Measurements from ENCODE around the gene OCSTAMP.

OCSTAMP gene

DNA sequence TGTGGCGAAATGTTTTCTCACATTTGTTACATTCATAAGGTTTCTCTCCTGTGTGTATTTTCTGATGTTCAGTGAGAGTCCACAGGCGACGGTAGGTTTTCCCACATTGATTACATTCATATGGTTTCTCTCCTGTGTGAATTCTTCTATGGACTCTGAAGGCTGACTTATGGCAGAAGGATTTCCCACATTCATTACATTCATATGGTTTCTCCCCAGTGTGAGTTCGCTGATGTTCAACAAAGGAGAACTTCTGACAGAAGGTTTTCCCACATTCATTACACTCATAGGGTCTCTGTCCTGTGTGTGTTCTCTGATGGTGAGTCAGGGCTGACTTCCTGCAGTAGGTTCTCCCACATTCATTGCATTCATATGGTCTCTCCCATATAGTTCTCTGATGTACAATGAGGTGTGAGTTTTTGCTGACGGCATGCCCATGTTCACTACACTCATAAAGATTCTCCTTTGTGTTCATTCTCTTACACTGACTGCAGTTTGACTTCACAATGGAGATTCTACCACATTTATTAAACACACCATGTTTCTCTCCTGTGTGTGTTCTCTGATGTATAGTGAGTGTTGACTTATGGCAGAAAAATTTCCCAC, 49.0 kb downstream of the OCSTAMP start:
- Histone ChIP-seq H3K9ac (ENCODE audit: low read depth, low read length) (no peak overlapping the region), H3K4me1 (ENCODE audit: control insufficient read depth, insufficient read depth, low read length) (no peaks in the 10 kb centered on the region)

DNA sequence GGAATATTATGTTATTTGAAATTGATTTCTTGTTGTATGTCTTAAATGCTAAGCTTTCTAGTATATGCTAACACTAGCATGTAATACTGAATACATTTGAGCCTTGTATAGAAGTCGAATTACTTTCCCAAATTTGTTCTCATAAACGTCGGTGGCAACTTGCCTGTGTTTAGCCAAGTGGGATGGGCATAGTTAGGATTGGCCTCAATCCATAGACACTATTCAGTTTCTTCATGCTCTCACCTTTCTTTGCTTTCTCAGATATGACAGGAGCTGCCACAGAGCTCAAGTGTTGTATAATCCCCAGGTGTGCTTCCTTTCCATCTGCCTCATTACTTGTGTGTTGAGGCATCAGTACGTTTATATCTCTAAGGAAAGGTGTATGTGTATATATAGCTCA, 56.4 kb downstream of the OCSTAMP start:
- no peak overlapping the region for H3K4me3 ChIP-seq (ENCODE audit: low read length)
- no peak overlapping the region for H3K4me2 ChIP-seq (ENCODE audit: low read length)
- no peaks in the 10 kb centered on the region for H3K36me3 ChIP-seq (ENCODE audit: insufficient read depth, low read length)
- no peak overlapping the region for H3K9ac ChIP-seq (ENCODE audit: low read depth, low read length)
- no peaks in the 10 kb centered on the region for H3K27me3 ChIP-seq (ENCODE audit: control insufficient read depth, insufficient read depth, low read length)
- no peaks in the 10 kb centered on the region for H3K4me1 ChIP-seq (ENCODE audit: control insufficient read depth, insufficient read depth, low read length)
- H3K9me3 ChIP-seq (replicated peaks; ENCODE audit: low read length): no peaks in the 10 kb centered on the region

More for the DNA sequence above, 49.0 kb downstream of the OCSTAMP start:
- no peak overlapping the region for H3K4me2 ChIP-seq (ENCODE audit: low read length)
- H3K27me3 ChIP-seq (ENCODE audit: control insufficient read depth, insufficient read depth, low read length): no peaks in the 10 kb centered on the region
- no peak overlapping the region for H3K4me3 ChIP-seq (ENCODE audit: low read length)
- no peaks in the 10 kb centered on the region for H3K36me3 ChIP-seq (ENCODE audit: insufficient read depth, low read length)
- peaks cover 28% of the 10 kb centered on the region for H3K9me3 ChIP-seq (replicated peaks; ENCODE audit: low read length)

DNA sequence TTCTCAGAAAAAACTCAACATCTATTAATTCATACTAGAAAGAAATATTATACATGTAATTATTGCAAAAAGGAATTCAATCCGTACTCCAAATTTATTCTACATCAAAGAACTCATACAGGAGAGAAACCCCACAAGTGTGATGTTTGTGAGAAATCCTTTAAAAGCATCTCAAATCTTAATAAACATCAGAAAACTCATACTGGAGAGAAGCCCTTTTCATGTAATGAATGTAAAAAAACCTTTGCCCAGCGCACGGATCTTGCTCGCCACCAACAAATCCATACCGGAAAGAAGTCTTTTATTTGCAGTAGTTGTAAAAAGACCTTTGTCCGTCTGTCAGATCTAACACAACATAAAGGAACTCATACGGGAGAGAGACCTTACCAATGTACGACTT, 59.1 kb downstream of the OCSTAMP start:
- no peaks in the 10 kb centered on the region for H3K9me3 ChIP-seq (replicated peaks; ENCODE audit: low read length)
- peaks cover 5% of the 10 kb centered on the region for H3K27me3 ChIP-seq (ENCODE audit: control insufficient read depth, insufficient read depth, low read length)
- no peak overlapping the region for H3K4me2 ChIP-seq (ENCODE audit: low read length)
- no peak overlapping the region for H3K4me3 ChIP-seq (ENCODE audit: low read length)
- no peaks in the 10 kb centered on the region for H3K36me3 ChIP-seq (ENCODE audit: insufficient read depth, low read length)
- H3K9ac ChIP-seq (ENCODE audit: low read depth, low read length): no peak overlapping the region
- H3K4me1 ChIP-seq (ENCODE audit: control insufficient read depth, insufficient read depth, low read length): no peaks in the 10 kb centered on the region

All from skeletal muscle satellite cell (primary cell).